Measurements from ENCODE around the gene KLC4.
"Not testable (repeated sequence)": the region's sequence is repeated elsewhere in the genome, so short reads cannot be mapped to it uniquely, and the experiment has no call there.

The KLC4 gene

DNA sequence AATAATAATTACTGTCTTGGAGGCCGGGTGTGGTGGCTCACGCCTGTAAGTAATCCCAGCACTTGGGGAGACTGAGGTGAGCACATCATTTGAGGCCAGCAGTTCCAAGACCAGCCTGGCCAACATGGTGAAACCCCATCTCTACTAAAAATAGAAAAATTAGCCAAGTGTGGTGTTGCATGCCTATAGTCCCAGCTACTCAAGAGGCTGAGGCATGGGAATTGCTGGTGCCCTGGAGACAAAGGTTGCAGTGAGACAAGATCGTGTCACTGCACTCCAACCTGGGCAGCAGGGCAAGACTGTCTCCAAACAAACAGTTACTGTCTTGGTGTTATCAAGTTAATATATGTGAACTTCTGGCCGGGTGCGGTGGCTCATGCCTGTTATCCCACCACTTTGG, 33.1 kb upstream of the KLC4 start:
- Mint-ChIP-seq H3K4me3 (no peak overlapping the region), H3K4me1 (peaks cover 15% of the 10 kb centered on the region), H3K36me3 (peaks cover 96% of the 10 kb centered on the region), H3K9me3 (no peaks in the 10 kb centered on the region), H3K27ac (no peak overlapping the region)
- no peak for ATAC-seq
- DNase-seq (ENCODE audit: low spot score in 2 of 2): no peak

GRCh38 chr6:43029120-43029519, 30.3 kb upstream of the KLC4 start:
- H3K27ac Mint-ChIP-seq: no peak overlapping the region
- DNase-seq (ENCODE audit: low spot score in 2 of 2) (no peak), ATAC-seq (no peak)
- no peaks in the 10 kb centered on the region for H3K9me3 Mint-ChIP-seq
- H3K4me1 Mint-ChIP-seq: peaks cover 9% of the 10 kb centered on the region
- no peak overlapping the region for H3K4me3 Mint-ChIP-seq
- peaks cover 100% of the 10 kb centered on the region for H3K36me3 Mint-ChIP-seq

GRCh38 chr6:43032326-43032725, 27.1 kb upstream of the KLC4 start:
- Mint-ChIP-seq H3K4me1 (no peaks in the 10 kb centered on the region), H3K27ac (no peak overlapping the region), H3K9me3 (no peaks in the 10 kb centered on the region), H3K4me3 (no peak overlapping the region), H3K36me3 (peaks cover 100% of the 10 kb centered on the region)
- DNase-seq (ENCODE audit: low spot score in 2 of 2): no peak
- ATAC-seq: no peak

DNA sequence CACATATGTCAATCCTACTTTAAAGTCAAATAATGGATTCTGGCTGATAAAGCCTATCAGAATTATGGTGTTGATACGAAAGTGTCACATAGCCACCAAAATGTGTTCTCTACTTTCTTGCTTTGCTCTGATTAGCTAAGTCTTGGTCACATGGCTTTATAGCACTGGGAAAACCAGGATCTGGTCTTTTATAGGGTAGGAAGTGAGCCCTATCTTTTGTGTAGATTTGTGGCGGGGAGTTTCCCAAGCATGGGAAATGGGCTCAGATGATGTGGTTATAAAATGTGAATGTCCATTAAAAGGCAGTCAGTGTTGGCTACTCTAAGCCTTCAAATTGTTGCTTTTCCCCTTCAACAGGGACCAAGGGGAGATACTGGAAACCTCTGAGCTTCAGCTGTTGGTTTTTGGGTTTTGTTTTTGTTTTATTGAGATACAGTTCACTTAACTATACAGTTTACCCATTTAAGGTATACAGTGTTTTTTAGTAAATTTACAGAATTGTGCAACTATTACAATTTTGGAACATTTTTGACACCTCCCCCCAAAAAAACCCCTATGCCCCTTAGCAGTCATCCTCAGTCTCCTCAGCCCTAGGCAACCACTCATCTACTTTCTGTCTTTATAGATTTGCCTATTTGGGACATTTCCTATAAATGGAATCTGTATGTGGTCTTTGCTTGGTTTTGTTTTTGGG, 25.8 kb upstream of the KLC4 start:
- Mint-ChIP-seq H3K36me3 (peaks cover 96% of the 10 kb centered on the region), H3K27ac (peak overlapping the region; percentile 67), H3K4me1 (no peaks in the 10 kb centered on the region), H3K9me3 (no peaks in the 10 kb centered on the region), H3K4me3 (no peak overlapping the region)
- ATAC-seq (no peak), DNase-seq (ENCODE audit: low spot score in 2 of 2) (no peak)

- DNase-seq (ENCODE audit: low spot score in 2 of 2): no peak
- Mint-ChIP-seq H3K9me3 (no peaks in the 10 kb centered on the region), H3K4me1 (no peaks in the 10 kb centered on the region), H3K4me3 (no peak overlapping the region), H3K36me3 (peaks cover 96% of the 10 kb centered on the region), H3K27ac (peak overlapping the region; percentile 67)
- ATAC-seq: no peak
These were observed 25.3 kb upstream of the KLC4 start for GRCh38 chr6:43034190-43034525.

DNA sequence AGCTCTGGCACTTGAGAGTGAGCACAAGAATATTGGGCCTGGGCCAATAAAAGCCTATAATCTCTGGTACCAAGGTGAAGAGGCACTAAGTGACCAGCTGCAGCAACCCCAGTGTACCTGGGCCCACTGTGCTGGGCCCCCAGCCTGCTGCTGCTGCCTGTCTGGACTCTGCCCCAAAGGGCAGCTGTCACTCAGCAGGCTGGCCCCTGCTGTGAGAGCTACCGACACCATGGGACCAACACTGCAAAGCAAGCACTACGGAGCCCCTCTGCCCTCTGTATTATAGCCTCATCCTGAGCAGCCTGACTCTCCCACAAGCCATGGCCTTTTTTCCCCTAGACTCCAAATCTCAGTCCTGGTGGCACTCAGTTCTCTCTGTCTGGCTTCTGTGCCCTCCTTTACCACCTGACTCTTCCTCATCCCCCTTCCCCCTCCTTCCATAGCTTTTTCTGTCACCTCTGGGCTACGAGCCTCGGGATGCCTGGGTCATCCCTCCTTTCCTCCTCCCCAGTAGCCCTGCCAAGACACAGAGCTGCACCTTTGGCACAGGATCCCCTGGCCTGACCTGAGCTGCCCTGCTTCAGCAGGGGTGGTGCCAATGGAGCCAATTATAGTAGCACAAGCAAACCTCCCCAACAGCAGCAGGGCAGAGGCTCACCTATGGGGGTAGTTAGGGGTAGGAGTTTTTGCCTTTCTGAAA, 23.8 kb upstream of the KLC4 start:
- no peak for ATAC-seq
- peaks cover 96% of the 10 kb centered on the region for H3K36me3 Mint-ChIP-seq
- H3K27ac Mint-ChIP-seq: no peak overlapping the region

DNA sequence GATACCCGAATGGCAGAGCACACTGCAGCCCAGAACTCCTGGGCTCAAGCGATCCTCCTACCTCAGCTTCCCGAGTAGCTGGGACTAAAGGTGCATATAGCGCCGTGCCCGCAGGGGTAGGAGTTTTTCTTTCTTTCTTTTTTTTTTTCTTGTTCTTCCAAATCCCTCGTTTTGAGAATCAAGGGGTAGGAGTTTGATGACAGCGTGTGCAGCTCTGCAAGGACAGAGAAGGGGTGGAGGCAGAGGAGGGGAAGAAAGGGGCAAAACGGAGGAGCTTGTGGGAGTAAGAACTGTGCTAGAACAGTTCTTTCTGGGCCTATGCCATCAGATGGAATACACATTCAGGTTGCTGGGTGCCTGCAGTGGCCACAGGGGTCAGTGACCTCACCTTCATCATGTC, 22.7 kb upstream of the KLC4 start:
- H3K36me3 Mint-ChIP-seq: peaks cover 96% of the 10 kb centered on the region

More for the DNA sequence above, 23.8 kb upstream of the KLC4 start:
- Mint-ChIP-seq H3K4me3 (no peak overlapping the region), H3K9me3 (no peaks in the 10 kb centered on the region), H3K4me1 (peaks cover 6% of the 10 kb centered on the region)
- DNase-seq (ENCODE audit: low spot score in 2 of 2): no peak

DNA sequence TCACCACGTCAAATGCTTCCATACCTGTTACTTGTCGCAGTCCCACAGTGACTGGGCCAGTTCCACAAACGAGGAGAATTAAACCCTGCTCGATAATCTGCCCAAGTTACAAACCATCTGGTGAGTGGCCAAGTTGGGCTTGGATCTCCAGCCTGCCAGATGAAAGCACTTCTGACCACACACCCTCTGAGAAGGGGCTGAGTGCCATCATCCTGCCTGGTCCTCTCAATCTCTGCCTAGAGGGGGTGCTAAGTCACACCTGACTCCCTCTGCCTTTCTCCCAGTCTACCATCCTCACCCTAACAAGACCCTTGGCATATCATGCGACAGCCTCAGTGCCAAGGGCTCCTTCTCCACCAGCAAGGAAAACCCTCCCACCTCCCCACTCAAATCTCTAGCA, 22.2 kb upstream of the KLC4 start:
- Mint-ChIP-seq H3K4me1 (peaks cover 9% of the 10 kb centered on the region), H3K27ac (no peak overlapping the region), H3K9me3 (no peaks in the 10 kb centered on the region), H3K4me3 (no peak overlapping the region), H3K36me3 (peaks cover 95% of the 10 kb centered on the region)
- no peak for ATAC-seq
- no peak for DNase-seq (ENCODE audit: low spot score in 2 of 2)

More for the DNA sequence above, 22.7 kb upstream of the KLC4 start:
- no peak overlapping the region for H3K27ac Mint-ChIP-seq
- ATAC-seq (no peak), DNase-seq (ENCODE audit: low spot score in 2 of 2) (no peak)
- no peaks in the 10 kb centered on the region for H3K9me3 Mint-ChIP-seq
- H3K4me1 Mint-ChIP-seq: peaks cover 9% of the 10 kb centered on the region
- H3K4me3 Mint-ChIP-seq: no peak overlapping the region

DNA sequence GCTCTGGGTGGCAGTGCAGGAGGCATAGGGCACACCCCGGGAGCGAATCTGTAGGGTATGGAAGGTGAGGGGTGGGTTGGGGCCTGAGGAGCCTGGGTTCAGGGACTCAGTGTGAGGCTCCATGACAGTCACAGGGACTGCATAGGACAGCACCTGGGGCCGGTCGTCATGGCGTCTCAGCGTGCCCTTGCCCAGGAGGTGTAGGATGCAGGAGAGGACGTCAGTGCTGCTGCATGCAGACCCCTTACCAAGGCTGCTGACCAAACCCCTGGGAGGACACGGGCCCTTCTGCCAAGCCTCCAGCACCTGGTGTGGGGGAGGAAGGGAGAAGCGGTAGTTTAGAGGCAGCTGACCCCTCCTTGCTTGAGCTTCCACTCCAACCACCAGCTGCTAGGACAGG, 21.7 kb upstream of the KLC4 start:
- no peaks in the 10 kb centered on the region for H3K9me3 Mint-ChIP-seq
- ATAC-seq (no peak), DNase-seq (ENCODE audit: low spot score in 2 of 2) (no peak)
- peaks cover 95% of the 10 kb centered on the region for H3K36me3 Mint-ChIP-seq
- H3K27ac Mint-ChIP-seq: no peak overlapping the region
- H3K4me3 Mint-ChIP-seq: no peak overlapping the region
- H3K4me1 Mint-ChIP-seq: peaks cover 9% of the 10 kb centered on the region

- no peak for DNase-seq (ENCODE audit: low spot score in 2 of 2)
- peaks cover 95% of the 10 kb centered on the region for H3K36me3 Mint-ChIP-seq
- H3K4me3 Mint-ChIP-seq: no peak overlapping the region
- H3K9me3 Mint-ChIP-seq: no peaks in the 10 kb centered on the region
- ATAC-seq: no peak
- peaks cover 9% of the 10 kb centered on the region for H3K4me1 Mint-ChIP-seq
- no peak overlapping the region for H3K27ac Mint-ChIP-seq
These were observed 20.7 kb upstream of the KLC4 start for GRCh38 chr6:43038727-43039126.

DNA sequence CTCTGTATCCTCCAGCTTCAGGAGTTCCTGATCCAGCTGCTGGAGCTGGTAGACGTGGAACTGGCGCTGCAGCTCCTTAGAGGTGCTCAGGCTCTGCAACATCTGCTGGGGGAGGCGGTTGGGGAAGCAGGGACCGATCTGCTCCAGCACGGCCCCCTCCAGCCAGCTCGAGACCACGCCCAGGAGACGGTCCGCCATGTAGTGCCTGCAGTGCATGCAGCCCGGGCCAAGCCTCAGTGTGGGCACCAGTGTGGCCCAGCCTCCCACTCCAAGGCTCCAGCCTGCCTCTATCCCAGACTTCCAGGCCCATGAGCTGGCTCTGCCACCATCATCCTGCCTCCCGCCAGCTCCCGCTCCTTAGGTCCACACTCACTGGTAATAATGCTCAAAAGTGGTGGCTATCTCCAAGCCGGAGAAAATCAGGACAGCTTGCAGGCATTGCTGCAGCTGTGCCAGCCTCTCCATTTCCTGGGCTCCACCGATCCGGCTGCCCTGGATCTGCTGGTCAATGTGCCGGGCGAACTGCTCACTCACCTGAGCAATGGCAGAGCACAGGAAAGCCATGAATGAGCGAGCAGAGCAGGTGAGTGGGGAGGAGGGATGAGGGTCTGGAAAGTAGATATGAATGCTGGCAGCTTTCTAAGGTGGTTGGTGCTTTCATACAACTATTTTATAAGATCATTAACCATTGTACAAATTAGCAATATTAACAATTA, 18.7 kb upstream of the KLC4 start:
- Mint-ChIP-seq H3K36me3 (peaks cover 94% of the 10 kb centered on the region), H3K4me3 (no peak overlapping the region), H3K4me1 (peaks cover 9% of the 10 kb centered on the region), H3K9me3 (no peaks in the 10 kb centered on the region), H3K27ac (peak overlapping the region; percentile 86)
- DNase-seq (ENCODE audit: low spot score in 2 of 2) (no peak), ATAC-seq (no peak)

DNA sequence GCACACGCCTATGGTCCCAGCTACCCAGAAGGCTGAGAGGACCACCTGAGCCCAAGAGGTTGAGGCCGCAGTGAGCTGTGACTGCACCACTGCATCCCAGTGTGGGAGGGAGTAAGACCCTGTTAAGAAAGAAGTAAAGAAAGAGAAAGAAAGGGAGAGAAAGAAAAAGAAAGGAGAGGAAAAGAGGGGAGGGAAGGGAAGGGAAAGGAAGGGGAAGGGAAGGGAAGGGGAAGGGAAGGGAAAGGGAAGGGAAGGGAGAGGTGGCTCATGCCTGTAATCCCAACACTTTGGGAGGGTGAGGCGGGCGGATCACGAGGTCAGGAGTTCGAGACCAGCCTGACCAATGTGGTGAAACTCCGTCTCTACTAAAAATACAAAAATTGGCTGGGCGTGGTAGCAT, 18.0 kb upstream of the KLC4 start:
- not testable (repeated sequence) for ATAC-seq; H3K9me3 Mint-ChIP-seq; DNase-seq (ENCODE audit: low spot score in 2 of 2); H3K4me3 Mint-ChIP-seq
- Mint-ChIP-seq H3K4me1 (peaks cover 12% of the 10 kb centered on the region), H3K36me3 (peaks cover 94% of the 10 kb centered on the region), H3K27ac (peak overlapping the region; percentile 86)

DNA sequence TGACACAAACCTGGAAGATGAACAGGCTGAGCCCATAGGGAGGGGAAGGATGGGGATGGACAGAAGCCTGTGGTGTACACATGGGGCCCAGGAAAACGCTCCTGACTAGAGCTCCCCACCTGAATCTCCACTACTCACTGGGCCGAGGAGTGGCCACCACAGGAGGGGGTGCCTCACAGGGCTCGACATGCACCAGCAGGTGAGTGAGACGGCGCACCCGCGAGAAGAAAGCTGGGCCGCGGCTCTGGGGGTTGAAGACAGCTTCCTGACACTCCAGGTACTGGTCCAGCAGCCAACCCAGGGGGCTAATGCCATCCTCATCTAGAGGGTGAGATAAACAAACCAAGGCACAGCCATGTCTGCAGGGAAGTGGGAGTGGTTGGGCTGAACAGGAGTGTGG, 16.1 kb upstream of the KLC4 start:
- peak overlapping the region; percentile 68 for H3K27ac Mint-ChIP-seq
- H3K4me1 Mint-ChIP-seq: peaks cover 13% of the 10 kb centered on the region
- ATAC-seq (no peak), DNase-seq (ENCODE audit: low spot score in 2 of 2) (no peak)
- peaks cover 91% of the 10 kb centered on the region for H3K36me3 Mint-ChIP-seq
- H3K9me3 Mint-ChIP-seq: no peaks in the 10 kb centered on the region
- H3K4me3 Mint-ChIP-seq: no peak overlapping the region

DNA sequence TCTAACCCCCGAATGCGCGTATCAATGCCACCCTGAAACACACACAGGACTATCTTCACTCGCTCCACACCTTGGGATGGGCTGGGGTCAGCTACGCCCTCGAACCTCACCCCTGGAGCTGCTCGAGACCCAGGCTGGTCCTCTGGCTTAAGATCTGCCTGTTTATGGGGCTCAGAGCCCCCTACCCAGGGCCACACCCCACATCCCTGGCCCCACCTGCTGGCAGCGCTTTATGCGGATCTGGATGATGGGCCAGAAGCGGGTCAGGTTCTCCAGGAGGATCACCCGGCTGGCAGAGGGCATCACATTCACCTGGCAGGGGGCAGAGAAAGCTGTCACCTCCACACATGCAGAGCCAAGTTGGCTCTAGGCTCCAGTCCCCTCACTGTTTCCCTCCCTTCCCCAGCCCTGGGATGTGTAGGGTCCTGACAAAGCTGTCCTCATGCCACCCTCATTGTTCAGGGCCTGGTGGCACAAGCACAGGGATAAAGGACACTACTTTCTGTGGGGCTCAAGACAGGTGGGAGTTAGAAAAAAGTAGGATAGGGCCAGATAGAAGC, 14.0 kb upstream of the KLC4 start:
- H3K4me3 Mint-ChIP-seq: no peak overlapping the region
- no peak for ATAC-seq

GRCh38 chr6:43047998-43048397, 11.4 kb upstream of the KLC4 start:
- Mint-ChIP-seq H3K9me3 (no peaks in the 10 kb centered on the region), H3K4me3 (no peak overlapping the region)
- ATAC-seq: no peak

More for the DNA sequence above, 14.0 kb upstream of the KLC4 start:
- H3K4me1 Mint-ChIP-seq: peaks cover 19% of the 10 kb centered on the region
- no peak for DNase-seq (ENCODE audit: low spot score in 2 of 2)
- peak overlapping the region; percentile 9 for H3K27ac Mint-ChIP-seq
- peaks cover 91% of the 10 kb centered on the region for H3K36me3 Mint-ChIP-seq
- H3K9me3 Mint-ChIP-seq: no peaks in the 10 kb centered on the region

More at GRCh38 chr6:43047998-43048397, 11.4 kb upstream of the KLC4 start:
- H3K36me3 Mint-ChIP-seq: peaks cover 82% of the 10 kb centered on the region
- no peak for DNase-seq (ENCODE audit: low spot score in 2 of 2)
- peaks cover 40% of the 10 kb centered on the region for H3K4me1 Mint-ChIP-seq
- H3K27ac Mint-ChIP-seq: peak overlapping the region; percentile 38

Measured in stimulated activated effector memory CD8-positive, alpha-beta T cell treated with anti-CD3 and anti-CD28 coated beads, Interleukin-12 subunit alpha, Interleukin-12 subunit beta, amount 100 ng/mL, for 72 hours (primary cell).